HFFc6 (cell line): ENCODE data around the gene MT2A. TPM values are rescaled to one million over a fixed set of nuclear protein-coding genes. Genes with fewer than 3 reads are reported as not detected.

Experiments
- DNase-seq: peaks from one replicate; pipeline ENCODE4 v3.0.0-alpha.2; 2018
- H3K27ac Mint-ChIP-seq: 2 replicates; pipeline ENCODE4 v1.8.0; 2020; ENCODE audit warnings: mild to moderate bottlenecking, mixed read lengths
- H3K27me3 Mint-ChIP-seq: 2 replicates; pipeline ENCODE4 v1.8.0; 2021; ENCODE audit warnings: mild to moderate bottlenecking, moderate library complexity, mixed read lengths; ENCODE audit not compliant: insufficient read depth
- H3K36me3 Mint-ChIP-seq: 2 replicates; pipeline ENCODE4 v1.8.0; 2021; ENCODE audit warnings: low read depth, mixed read lengths
- H3K4me1 Mint-ChIP-seq: 2 replicates; pipeline ENCODE4 v1.8.0; 2020; ENCODE audit warnings: low read depth, mixed read lengths
- H3K4me3 Mint-ChIP-seq: 2 replicates; pipeline ENCODE4 v1.8.0; 2020; ENCODE audit warnings: mild to moderate bottlenecking, moderate library complexity, mixed read lengths
- H3K9me3 Mint-ChIP-seq: 2 replicates; pipeline ENCODE4 v1.8.0; 2020; ENCODE audit warnings: mild to moderate bottlenecking, mixed read lengths
- total RNA-seq, 6 experiments: library from RNA; stranded (reverse); fragmentation: NEBNext Ultra II Directional; extraction: Animal tissue kit (Norgen Biotek cat#: 25700); gene quantifications; 2 replicates in 1 of 6; 3 replicates in 5 of 6; pipeline ENCODE4 v1.2.3, GENCODE V29; 2021
- TF ChIP-seq, protein P1 (sequence below): fragments of 200-600 bp; sonication (generic); IDR thresholded peaks from 2 replicates; pipeline ENCODE4 v1.5.0; 2021; ENCODE audit warnings: antibody characterized with exemption, mild to moderate bottlenecking

The MT2A gene
- total RNA-seq, 6 experiments from 2014 or later = 623 to 1,524 (median 1,044) TPM

DNA sequence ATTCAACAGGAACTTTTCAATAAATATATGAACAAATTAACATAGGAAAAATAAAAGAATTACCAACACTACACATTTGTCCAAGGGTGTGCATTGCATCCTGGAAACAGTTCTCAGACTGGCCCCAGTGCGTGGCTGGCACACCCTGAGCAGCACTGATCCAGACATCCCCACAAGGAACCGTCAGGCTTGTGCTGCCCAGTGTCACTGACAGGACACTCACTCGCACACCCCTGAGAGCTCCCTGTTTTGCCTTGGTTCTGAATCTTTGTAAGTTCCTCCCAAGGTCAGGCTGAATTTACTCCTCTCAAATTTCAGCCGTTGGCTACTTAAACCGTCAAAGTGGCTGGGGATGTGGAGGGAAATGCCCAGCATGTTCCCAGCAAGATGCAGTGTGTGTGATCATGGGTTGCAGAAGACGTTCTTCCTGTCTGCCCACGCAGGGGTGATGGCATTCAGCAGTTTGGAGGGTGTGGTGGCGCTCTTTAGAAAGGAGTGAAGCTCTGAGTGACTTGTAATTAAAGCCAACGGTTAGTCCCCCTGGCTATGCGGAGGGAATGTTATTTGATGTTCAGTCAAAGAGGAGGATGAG is 1.7 kb downstream of the MT2A start:
- Mint-ChIP-seq H3K4me3 (peak overlapping the region; percentile 98), H3K9me3 (no peaks in the 10 kb centered on the region), H3K27ac (peak overlapping the region; percentile 96), H3K27me3 (peaks cover 4% of the 10 kb centered on the region), H3K4me1 (peaks cover 80% of the 10 kb centered on the region), H3K36me3 (peaks cover 14% of the 10 kb centered on the region; the same call in 1 of the 2 replicates)
- TF ChIP-seq, protein P1, sequence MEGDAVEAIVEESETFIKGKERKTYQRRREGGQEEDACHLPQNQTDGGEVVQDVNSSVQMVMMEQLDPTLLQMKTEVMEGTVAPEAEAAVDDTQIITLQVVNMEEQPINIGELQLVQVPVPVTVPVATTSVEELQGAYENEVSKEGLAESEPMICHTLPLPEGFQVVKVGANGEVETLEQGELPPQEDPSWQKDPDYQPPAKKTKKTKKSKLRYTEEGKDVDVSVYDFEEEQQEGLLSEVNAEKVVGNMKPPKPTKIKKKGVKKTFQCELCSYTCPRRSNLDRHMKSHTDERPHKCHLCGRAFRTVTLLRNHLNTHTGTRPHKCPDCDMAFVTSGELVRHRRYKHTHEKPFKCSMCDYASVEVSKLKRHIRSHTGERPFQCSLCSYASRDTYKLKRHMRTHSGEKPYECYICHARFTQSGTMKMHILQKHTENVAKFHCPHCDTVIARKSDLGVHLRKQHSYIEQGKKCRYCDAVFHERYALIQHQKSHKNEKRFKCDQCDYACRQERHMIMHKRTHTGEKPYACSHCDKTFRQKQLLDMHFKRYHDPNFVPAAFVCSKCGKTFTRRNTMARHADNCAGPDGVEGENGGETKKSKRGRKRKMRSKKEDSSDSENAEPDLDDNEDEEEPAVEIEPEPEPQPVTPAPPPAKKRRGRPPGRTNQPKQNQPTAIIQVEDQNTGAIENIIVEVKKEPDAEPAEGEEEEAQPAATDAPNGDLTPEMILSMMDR = peak; percentile 23; the same call in 1 of the 2 replicates
- peak; percentile 65 for DNase-seq

DNA sequence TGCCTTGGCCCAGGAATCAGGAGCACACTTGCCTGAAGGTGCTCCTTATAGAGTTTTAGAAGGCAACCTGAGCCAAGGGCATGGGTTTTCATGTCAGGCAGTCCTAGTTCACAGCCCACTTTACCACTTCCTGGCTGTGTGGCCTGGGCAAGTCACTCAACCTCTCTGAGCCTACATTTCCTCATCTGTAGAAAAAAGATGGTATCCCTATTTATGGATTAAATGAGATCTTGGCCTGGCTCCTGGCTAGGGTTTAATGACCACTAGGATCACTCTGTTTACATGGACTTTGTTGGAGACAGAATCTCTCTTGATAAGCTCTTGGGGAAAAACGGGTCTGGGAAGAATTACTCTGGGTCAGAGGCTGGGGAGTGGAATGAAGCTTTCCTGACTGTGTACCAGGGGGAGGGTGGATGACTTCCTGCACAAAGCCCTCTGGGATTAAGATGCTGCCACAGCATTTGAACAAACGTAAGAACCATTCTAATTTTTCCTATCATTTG is 2.3 kb downstream of the MT2A start:
- H3K4me1 Mint-ChIP-seq = peaks cover 80% of the 10 kb centered on the region
- peaks cover 4% of the 10 kb centered on the region for H3K27me3 Mint-ChIP-seq
- TF ChIP-seq, protein P1 = no peak
- no peaks in the 10 kb centered on the region for H3K9me3 Mint-ChIP-seq
- H3K27ac Mint-ChIP-seq = peak overlapping the region; percentile 96
- no peak for DNase-seq
- H3K4me3 Mint-ChIP-seq = peak overlapping the region; percentile 98
- peaks cover 13% of the 10 kb centered on the region; the same call in 1 of the 2 replicates for H3K36me3 Mint-ChIP-seq

DNA sequence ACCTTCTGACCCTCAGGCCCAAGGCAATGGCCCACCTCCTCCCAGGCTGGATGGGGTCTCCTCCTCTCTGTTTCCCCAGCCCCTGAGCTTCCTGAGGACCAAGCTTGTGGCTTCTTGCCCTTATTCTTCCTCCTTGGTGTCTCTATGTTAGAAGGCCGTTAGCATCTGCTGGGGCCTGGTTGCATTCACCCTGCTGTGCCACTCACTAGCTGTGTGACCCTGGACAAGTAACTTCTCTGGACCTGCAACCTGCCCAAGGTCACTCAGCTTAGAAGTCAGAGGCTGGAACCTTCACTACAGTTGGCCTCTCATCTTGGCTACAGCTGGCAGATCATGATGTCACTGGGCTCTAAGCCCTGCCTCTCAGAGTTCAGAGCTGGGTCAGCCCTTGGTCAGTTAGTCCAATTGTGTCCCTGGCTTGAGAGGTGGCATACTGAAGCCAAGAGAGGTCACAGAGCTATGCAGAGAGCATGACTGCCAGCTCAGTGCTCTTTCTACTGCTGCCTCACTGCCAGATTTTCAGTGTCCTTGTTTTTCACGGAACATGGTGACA is 3.0 kb downstream of the MT2A start:
- peaks cover 4% of the 10 kb centered on the region for H3K27me3 Mint-ChIP-seq
- H3K9me3 Mint-ChIP-seq = no peaks in the 10 kb centered on the region
- peaks cover 73% of the 10 kb centered on the region for H3K4me1 Mint-ChIP-seq

GRCh38 chr16:56613706-56614105 is 5.3 kb downstream of the MT2A start:
- TF ChIP-seq, protein P1 = no peak
- DNase-seq = no peak
- H3K4me3 Mint-ChIP-seq = no peak overlapping the region
- H3K4me1 Mint-ChIP-seq = peaks cover 71% of the 10 kb centered on the region
- H3K36me3 Mint-ChIP-seq = peaks cover 9% of the 10 kb centered on the region; the same call in 1 of the 2 replicates
- no peaks in the 10 kb centered on the region; the same call in none of the 2 replicates for H3K27me3 Mint-ChIP-seq
- H3K9me3 Mint-ChIP-seq = no peaks in the 10 kb centered on the region
- H3K27ac Mint-ChIP-seq = peak overlapping the region; percentile 87

More for the DNA sequence above, 3.0 kb downstream of the MT2A start:
- TF ChIP-seq, protein P1 = no peak
- peak overlapping the region; percentile 98 for H3K4me3 Mint-ChIP-seq
- H3K27ac Mint-ChIP-seq = peak overlapping the region; percentile 96
- H3K36me3 Mint-ChIP-seq = peaks cover 11% of the 10 kb centered on the region; the same call in 1 of the 2 replicates
- no peak for DNase-seq

- TF ChIP-seq, protein P1 = no peak
- peaks cover 71% of the 10 kb centered on the region for H3K4me1 Mint-ChIP-seq
- H3K27ac Mint-ChIP-seq = peak overlapping the region; percentile 87
- H3K27me3 Mint-ChIP-seq = no peaks in the 10 kb centered on the region; the same call in none of the 2 replicates
- peaks cover under 1% of the 10 kb centered on the region; the same call in 1 of the 2 replicates for H3K36me3 Mint-ChIP-seq
- DNase-seq = peak; percentile 60
- H3K9me3 Mint-ChIP-seq = no peaks in the 10 kb centered on the region
- H3K4me3 Mint-ChIP-seq = peak overlapping the region; percentile 20; the same call in 1 of the 2 replicates
These were observed 6.2 kb downstream of the MT2A start for GRCh38 chr16:56614549-56614991.
